Fibroblast of upper back skin (primary cell): ENCODE data around the gene SLC52A1.
A peak's percentile ranks its signal among the peaks of the same experiment; 100 is the strongest.
"Not testable (repeated sequence)": the region's sequence is repeated elsewhere in the genome, so short reads cannot be mapped to it uniquely, and the experiment has no call there.

Experiments
- DNase-seq: peaks from one replicate; pipeline ENCODE4 v3.0.0-alpha.2; 2013

The SLC52A1 gene

DNA sequence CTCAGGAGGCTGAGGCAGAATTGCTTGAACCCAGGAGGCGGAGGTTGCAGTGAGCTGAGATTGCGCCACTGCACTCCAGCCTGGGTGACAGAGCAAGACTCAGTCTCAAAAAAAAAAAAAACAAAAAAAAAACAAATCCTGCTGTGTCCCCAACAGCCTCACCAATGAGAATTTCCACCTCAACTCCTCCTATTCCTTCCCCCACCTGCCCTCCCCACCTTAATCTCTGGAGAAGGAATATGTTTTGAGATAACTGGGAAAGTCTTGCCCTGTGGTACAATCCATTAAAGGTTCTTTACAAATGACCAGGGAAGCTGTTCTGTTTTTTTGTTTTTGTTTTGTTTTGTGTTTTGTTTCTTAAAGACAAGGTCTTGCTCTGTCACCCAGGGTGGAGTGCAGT lies 5.1 kb downstream of the SLC52A1 start:
- not testable (repeated sequence) for DNase-seq

DNA sequence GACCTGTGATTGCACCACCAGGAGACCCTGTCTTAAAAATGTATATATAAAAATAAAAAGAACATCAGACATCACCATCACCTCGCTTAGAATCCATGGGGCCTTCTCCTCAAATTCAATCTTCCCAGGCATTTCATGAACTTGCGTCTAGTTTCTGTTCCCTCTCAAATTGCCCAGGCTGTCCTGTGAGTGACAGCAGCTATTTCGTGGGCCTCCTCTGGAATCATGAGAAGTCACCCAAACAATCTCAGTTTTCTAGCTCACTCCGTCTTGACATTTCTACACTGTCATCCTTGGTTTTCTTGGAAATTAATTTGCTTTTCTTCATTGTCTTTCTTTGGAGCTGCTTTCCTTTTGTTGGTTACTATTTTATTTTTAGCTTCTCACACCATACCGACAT lies 7.3 kb downstream of the SLC52A1 start:
- no peak for DNase-seq

GRCh38 chr17:5027299-5027698 lies 7.9 kb downstream of the SLC52A1 start:
- DNase-seq: no peak

DNA sequence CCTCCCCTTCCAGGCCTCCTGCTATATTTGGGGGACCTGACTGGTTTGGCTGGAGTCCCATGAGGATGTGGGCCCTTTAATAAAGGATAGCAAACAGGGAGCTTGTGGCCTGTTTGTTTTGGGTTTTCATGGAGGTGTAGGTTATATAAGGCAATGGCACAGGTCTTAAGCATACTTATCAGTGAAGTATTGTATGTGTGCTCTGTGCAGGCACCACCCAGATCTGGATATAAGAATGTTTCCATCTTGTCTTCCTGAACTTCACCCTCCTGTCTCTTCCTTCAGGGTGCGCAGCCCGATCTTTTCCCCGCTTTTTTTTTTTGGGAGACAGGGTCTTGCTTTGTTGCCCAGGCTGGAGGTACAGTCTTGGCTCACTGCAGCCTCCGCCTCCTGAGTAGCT lies 10.6 kb downstream of the SLC52A1 start:
- no peak for DNase-seq

- DNase-seq: no peak
Observed at GRCh38 chr17:5023588-5024147, 11.6 kb downstream of the SLC52A1 start.

DNA sequence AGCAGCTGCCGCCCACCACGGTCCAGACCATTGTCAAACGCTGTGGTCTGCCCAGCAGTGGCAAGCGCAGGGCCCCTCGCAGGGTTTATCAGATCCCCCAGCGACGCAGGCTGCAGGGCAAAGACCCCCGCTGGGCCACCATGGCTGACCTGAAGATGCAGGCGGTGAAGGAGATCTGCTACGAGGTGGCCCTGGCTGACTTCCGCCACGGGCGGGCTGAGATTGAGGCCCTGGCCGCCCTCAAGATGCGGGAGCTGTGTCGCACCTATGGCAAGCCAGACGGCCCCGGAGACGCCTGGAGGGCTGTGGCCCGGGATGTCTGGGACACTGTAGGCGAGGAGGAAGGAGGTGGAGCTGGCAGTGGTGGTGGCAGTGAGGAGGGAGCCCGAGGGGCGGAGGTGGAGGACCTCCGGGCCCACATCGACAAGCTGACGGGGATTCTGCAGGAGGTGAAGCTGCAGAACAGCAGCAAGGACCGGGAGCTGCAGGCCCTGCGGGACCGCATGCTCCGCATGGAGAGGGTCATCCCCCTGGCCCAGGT lies 13.0 kb downstream of the SLC52A1 start:
- DNase-seq: no peak

GRCh38 chr17:5020502-5021023 lies 14.7 kb downstream of the SLC52A1 start:
- DNase-seq: no peak

DNA sequence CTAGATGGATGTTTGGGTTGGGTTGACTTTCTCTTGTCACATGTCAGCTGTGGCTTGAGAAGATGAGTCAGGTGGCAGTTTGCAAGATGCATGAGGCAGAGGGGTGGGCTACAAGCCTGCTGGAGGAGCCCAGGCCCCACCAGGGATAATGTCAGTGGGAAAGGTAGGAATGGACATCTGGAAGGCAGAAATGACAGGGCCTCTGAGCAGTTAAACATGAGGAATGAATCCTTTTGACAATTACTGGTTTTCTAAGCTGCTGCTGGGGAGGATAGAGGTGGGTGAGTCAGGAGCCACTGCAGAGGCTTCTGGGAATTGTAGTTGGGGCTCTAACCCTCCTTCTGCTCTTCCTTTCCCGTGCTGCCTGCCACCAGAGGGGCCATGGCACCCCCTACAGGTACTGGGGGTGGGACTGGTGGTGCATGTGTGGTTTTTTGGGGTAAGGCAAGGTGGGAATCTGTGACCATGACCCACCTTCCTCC lies 15.7 kb downstream of the SLC52A1 start:
- peak; percentile 12 for DNase-seq

DNA sequence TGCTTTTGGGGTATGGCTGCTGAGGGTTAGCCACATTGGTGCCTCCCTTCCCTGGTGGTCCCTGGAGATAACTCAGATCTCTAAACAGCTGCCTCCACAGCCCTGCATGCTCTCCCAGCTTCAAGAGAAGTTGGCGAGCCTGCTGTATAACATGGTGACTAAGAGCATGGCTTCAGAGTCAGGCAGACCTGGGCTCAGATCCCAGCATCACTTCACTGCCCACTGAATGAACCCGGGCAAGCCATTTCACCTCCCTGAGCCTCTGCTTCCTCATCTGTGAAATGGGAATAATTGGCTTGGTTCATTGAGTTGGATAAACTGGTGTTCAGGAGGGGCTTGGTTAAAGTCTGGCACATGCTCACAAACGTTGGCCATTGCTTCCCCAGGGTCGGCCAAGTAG lies 20.9 kb downstream of the SLC52A1 start:
- no peak for DNase-seq

DNA sequence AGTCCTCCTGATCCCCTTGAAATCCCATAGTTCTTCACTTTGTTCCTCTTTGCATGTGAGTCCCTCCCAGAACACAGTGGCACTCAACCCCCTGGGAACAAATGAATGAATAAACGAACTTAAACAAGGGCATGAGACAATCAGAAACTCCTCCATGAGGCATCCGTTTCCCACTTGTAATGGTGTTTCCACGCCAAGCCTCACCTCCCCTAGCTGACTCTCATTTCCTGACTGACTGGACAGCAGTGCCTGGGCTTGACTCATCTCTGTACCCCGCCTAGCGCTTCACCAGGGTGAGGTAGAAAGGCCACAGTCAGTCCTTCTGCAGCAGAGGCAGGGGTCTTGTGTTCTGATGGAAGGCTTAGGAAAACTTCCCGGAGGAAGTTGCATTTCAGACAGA lies 23.3 kb downstream of the SLC52A1 start:
- no peak for DNase-seq

DNA sequence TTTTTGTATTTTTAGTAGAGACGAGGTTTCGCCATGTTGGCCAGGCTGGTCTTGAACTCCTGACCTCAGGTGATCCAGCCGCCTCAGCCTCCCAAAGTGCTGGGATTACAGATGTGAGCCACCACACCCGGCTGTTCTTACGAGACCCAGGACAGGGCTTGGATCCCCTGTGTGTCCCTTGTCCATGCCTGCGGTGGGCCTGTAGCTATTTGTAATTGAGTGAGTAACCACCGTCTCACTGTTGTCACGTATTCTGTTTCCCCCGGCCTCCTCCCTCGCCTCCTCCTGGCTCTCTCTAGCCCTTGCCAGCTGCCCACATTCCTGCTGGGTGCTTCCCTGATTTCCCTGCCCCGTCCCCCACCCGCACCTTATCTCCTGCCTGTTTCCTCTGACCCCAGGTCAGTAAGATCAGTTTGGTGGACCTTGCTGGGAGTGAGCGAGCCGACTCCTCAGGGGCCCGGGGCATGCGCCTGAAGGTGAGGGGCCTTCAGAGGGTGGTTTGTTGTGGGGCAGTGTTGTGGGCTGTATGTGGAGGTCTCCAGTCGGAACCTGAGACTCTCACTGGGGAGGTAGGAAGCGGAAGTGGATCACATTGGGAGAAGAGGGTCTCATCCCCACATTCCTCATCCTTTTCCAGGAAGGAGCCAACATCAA lies 31.9 kb downstream of the SLC52A1 start:
- no peak for DNase-seq

DNA sequence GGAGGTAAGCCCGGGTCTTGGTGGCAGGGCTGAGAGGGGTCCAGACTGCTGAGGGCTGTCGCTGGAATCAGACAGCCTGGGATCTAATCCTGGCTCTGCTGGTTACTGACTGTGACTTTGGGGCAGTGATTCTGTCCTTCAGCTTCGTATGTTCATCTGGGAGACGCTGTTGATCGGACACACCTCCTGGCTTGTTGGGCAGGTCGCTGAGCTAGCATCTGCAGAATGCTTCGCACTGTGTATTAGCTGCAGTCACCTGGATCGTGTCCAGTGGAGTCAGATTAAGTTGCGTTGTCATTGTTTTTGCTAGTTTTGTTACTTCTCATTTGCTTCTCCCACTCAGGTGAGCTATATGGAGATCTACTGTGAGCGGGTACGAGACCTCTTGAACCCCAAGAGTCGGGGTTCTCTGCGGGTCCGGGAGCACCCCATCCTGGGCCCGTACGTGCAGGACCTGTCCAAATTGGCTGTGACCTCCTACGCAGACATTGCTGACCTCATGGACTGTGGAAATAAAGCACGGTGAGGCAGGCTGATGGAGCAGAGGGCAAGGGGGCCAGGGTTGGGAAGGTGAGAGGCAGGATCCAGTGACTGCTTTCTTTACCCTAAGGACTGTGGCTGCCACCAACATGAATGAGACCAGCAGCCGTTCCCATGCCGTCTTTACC lies 33.0 kb downstream of the SLC52A1 start:
- no peak for DNase-seq

- DNase-seq: peak; percentile 39
Observed at GRCh38 chr17:5000237-5000639, 35.0 kb downstream of the SLC52A1 start.

DNA sequence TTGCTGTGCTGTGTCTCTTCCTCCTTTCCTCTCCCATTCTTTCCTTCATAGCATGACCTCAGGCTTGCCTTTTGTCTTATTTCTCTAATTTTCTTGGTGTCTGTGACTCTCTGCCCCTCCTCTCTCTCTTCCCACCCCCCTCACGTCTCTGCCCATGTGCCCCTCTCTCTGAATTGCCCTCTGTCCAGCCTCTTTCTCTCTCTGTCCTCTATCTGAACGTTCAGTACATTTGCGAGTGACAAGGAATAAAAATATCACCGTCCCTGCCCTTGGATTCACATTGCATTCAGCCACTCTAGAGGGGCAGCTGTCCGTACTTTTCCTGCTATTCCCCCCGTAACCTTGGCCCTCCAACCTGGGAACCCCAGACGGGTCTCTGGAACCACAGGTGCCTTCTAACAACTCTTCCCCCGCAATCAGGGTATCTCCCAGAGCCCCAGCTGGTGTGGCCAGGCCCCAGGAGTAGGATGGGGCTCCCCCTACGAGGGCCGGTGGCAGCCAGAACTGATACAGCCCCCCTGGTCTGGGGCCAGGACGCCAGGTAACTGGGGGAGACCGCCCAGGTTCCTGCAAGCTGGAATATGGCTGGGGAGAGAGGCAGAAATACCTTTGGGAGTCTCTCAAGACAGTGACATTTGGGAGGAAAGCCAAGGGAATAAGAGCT lies 35.7 kb downstream of the SLC52A1 start:
- DNase-seq: no peak

- DNase-seq: no peak
Observed at GRCh38 chr17:4998732-4999429, 36.3 kb downstream of the SLC52A1 start.

GRCh38 chr17:4998027-4998731 lies 37.0 kb downstream of the SLC52A1 start:
- DNase-seq: no peak

GRCh38 chr17:4997302-4998026 lies 37.8 kb downstream of the SLC52A1 start, which contains the start of the genes INCA1 and KIF1C:
Gene INCA1, minus strand, starts transcription at chr17:4997522. Its CDS starts 3,085 bp downstream, at chr17:4994437.
Gene KIF1C, plus strand, starts transcription at chr17:4997950. Its CDS starts 2,297 bp downstream, at chr17:5000247.
- peak; percentile 83 for DNase-seq

GRCh38 chr17:4994081-4994595 lies 41.1 kb downstream of the SLC52A1 start:
- DNase-seq: no peak

- DNase-seq: no peak
Observed at GRCh38 chr17:4987767-4988567, 47.3 kb downstream of the SLC52A1 start.
